HS-27A (cell line): ENCODE measurements around the gene LST1.
A peak's percentile ranks its signal among the peaks of the same experiment; 100 is the strongest.
"Not testable (repeated sequence)": the region's sequence is repeated elsewhere in the genome, so short reads cannot be mapped to it uniquely, and the experiment has no call there.

Experiments used
- DNase-seq: peaks from one replicate; pipeline ENCODE4 v3.0.0-alpha.2; 2012; ENCODE audit warnings: low read depth, missing footprints

The LST1 gene

GRCh38 chr6:31586008-31586407 lies at the start of gene LST1:
TSS of gene LST1 (plus strand) at chr6:31586277. CDS start at chr6:31587300, 1,023 bp downstream.
- no peak for DNase-seq

DNA sequence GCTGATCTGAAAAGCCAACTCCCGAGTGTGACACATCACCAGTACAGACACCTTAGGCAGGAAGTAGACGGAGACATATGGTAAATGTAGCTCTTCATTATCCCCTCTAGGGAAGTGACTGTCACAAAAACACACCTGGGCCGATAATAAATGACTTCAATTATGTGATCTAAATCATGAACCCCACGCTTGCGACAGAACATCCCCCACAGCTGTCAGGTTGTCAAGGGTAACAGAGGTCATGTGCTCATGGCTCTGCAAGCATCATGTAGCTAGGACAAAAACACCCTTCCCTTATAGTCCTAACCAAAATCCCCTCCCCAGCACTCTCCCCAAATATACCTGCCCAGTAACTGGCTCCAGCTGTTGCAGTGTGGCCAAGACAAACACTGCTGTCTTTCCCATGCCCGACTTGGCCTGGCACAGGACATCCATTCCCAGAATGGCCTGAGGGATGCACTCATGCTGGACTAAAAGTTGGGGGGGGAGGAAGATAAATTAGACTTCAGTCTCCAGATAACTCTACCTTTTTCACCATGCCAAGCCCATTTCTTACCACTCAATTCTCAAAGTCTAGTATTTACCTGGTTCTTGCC lies 47.2 kb upstream of the LST1 start:
- no peak for DNase-seq

- no peak for DNase-seq
Observed at GRCh38 chr6:31540640-31541039, 45.4 kb upstream of the LST1 start.

GRCh38 chr6:31541059-31541657 lies 44.9 kb upstream of the LST1 start:
- DNase-seq = peak; percentile 39

DNA sequence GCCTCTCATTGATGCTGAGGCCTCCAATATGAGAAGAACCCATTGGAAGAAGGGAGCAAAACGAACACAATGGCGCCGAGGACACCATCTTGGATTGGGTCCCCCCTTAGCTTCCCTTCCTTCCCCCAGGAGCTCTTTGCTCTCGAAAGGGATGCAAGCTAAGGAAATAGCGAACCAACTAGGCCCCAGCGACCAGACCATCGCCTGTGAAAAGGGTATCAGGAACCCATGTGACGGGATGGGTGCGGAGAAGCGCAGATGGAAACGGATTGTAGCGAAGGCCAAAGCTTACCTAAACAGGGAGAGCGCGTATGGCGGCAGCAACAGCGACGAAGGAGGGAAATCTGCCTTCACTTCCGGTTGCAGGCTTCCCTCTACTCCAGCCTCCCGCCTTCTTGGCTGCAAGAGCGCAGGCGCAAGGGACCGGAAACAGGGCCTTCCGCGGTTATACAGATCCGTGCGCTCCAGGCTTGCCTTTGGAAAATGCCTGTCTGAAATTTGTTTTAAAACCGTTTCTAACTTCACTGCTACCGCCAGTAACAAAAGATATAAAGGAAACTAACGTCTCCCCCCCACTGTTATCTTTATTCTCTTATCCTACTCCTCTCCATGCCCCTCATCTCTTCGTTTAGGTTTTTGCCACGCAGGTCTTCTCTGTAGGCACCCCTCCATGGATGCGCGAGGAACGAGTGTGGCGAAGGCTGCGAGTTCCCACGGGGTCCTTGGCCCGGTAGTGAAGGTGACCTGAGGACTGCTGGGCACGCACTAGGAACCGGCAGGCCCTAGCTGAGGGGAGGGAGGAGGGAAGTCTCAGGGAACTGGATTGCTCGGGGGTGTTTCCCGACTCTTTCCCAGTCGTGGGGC lies 44.2 kb upstream of the LST1 start, which contains the start of gene DDX39B:
Gene DDX39B (minus strand): TSS at position 346 of the 864 bp plus-strand sequence. CDS start 1,471 bp downstream, outside the sequence.
- DNase-seq = peak; percentile 98

GRCh38 chr6:31543639-31544038 lies 42.4 kb upstream of the LST1 start:
- no peak for DNase-seq

- DNase-seq = no peak
Observed at GRCh38 chr6:31544676-31545075, 41.4 kb upstream of the LST1 start.

- no peak for DNase-seq
Observed at GRCh38 chr6:31545291-31545690, 40.8 kb upstream of the LST1 start.

DNA sequence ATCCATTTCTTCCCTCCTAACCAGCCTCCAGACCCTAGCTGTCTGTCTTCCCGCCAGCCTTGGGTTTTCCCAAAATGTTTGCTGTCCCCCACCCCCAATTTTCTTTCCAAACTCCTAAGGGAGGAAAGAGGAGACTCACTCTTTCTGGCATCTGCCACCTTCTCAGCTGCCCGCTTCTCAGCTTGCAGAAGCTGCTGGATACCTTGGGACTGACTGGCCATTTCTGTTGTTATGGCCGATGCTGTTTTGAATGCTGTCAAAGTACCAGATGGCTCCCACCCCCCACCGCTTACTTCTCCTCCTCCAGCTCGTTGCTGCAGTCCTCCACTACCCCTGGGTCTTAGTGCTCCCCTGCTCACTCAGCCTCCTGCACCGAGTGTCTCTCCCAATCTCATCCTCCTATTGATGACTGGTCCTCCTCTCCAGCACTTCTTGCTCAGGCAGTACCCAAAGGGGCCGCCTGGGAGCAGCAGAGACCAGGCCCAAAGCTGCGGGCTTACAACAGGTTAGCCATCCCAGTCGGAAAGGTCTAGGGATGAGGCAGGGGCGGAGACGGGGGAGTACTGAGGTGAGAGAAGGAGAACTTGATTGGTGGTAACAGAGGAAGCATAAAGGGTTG lies 39.6 kb upstream of the LST1 start, which contains the start of gene ATP6V1G2:
Gene ATP6V1G2 (minus strand): TSS at position 270 of the 619 bp plus-strand sequence. CDS start 49 bp downstream, at position 221.
- peak; percentile 82 for DNase-seq

DNA sequence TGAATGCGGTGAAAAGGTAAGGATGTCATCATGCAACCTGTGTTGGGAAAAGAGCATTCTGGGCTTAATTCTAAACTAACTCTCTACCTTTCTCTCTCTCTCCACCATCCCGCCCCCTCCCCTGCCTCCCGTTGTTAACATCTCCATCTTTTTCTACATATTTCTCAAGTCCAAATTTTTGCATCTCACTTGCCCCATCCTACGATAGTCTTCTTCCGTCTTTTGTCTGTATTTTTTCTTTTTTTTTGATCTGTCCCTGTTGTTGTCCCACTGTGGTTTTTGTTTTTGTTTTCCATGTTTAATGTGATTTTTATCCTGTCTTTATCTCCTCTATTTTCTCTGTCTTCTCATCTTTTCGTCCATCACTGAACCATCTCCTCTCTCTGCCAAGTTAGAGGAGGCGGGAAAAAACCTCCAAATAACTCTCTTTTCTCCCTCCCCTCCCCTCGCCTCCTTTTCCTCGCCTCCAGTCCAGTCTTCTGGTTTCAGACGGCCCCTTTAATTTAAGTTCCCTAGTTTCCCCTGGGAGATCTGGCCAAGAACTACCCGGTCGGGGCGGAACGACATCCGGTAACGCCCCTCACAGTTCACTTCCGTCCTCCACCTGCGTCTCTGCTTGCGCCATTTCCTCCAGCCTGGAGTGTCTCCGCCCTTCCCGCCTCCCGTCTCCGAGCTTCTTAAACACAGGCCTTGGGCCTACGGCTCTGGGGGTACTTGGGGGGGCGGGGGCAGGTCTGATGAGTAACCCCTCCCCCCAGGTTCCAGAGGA lies 38.9 kb upstream of the LST1 start, which contains the start of gene NFKBIL1:
Gene NFKBIL1 (plus strand): TSS at position 651 of the 769 bp plus-strand sequence. CDS start 87 bp downstream, at position 738.
- peak; percentile 96 for DNase-seq

DNA sequence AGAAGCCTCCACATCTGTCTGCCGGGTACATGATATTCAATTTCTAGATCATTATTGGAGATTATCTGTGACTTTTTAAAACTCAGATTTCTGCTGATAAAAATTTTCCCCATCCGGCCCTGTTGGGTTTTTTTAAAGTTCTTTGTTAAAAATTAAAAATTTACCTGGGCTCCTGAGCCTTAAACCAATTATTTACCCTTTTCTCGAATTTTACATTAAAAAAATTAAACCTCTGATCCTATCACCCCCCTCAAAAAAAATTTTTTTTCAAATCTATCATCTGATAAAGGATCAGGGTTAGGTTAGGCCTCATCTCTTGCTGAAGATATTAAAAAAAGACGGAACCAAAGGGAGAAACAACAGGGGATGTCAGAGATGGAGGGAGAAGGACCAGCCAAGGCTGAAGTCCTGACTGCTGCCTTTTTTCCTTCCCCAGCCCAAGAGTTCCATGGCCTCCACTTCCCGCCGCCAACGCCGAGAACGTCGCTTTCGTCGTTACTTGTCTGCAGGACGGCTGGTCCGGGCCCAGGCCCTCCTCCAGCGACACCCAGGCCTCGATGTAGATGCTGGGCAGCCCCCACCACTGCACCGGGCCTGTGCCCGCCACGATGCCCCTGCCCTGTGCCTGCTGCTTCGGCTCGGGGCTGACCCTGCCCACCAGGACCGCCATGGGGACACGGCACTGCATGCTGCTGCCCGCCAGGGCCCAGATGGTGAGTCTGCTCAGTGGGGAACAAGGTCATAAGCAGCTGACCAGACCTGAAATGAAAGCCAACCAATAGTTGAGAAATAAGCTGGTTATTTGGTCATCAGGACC lies 38.1 kb upstream of the LST1 start:
- DNase-seq = no peak

DNA sequence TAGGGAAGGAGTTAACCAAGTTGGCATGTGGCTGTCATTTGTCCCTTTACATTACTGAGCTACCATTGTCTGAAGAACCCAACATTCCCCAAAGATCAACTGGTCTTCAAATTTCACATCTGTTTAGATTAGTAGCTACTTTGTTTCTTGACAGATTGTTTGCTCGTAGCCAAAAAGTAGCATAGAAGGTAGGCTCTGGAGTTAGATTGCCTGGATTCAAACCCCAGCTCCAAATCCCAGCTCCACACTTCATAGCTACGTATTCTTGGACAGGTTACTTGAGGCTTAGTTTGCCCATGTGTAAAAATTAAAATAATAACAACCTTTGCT lies 37.6 kb upstream of the LST1 start:
- DNase-seq = no peak

DNA sequence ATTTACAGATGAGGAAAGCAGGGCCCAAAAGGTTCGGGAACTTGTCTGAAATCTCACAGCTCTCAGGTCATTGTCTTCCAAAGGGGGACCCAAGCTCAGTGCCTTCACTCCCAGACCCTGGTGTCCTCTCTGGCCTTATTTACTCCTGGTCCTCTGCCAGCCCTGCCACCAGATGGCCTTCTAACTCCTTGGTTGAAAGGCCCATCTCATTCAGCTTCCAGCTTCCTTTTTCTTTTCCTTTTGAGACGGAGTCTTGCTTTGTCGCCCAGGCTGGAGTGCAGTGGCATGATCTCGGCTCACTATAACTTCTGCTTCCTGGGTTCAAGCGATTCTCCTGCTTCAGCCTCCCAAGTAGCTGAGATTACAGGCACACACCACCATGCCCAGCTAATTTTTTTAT lies 34.7 kb upstream of the LST1 start:
- not testable (repeated sequence) for DNase-seq

DNA sequence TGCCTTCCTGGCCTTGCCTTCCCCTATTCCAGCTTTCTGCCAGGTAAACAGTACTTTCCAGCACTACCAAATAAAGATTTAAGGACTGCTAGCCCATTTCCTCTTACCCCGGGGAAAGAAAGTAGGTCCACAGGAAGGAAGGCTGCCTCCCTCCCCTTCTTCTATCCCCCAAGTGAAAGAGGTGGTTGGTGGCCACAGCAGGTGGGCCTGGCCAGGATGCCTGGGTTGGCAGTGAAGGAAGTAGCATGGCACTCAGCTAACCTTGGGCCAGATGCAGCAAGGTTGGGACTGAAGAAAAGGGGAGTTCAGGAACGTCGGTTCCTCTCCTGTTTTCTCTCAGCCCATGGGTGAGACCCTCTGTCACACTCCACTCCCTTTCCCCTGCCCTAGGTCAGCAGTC lies 29.8 kb upstream of the LST1 start:
- no peak for DNase-seq

- no peak for DNase-seq
Observed at GRCh38 chr6:31557443-31558317, 28.4 kb upstream of the LST1 start.

GRCh38 chr6:31558318-31558625 lies 27.8 kb upstream of the LST1 start:
- no peak for DNase-seq

DNA sequence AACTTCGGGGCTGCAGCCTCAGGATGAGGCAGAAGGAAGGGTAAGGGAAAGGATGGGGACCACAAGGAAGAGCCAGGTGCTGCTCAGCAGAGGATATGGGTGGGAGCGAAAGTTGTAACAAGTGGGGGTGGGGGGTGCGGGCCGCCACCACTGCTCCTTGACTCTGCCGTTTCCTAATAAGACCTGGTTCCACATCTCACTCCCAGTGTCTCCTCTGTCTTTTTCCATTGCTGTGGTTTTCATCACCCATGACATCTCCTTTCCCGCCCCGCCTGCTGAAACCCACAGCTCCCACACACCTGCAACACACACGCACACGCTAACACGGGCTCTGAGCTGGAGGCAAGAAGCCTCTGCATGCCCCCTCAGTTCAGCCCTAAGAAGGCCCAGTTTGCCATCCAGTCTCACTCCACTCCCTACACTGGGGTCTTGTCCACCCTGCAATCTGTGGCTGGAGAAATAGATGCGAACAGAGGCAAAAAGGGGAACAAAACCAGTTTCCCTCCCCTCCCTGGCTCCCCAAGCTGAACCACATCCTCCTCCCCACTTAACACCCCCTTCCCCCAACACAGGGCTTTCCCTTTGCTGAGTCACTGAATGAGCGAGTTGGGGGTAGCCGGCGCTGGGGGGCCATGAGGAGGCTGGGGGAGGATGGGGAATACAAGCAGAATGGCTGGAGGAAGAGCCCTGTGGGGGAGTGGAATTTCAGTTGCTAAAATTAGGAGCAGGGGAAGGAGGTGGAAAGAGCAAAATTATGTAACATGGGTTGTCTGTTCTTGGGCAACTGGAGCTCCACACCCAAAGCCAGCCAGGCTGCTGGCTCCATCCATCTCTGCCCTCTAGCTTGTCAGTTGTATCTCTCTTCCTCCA lies 27.2 kb upstream of the LST1 start:
- DNase-seq = no peak

- no peak for DNase-seq
Observed at GRCh38 chr6:31559606-31559957, 26.5 kb upstream of the LST1 start.
